Chondrocyte (in vitro differentiated cells): ENCODE measurements around the gene LINC00305. TPM values are rescaled to one million over a fixed set of nuclear protein-coding genes. Genes with fewer than 3 reads are reported as not detected.

Experiments
- DNase-seq: peaks from one replicate; pipeline ENCODE4 v3.0.0; 2021; ENCODE audit warnings: mixed read lengths, low spot score
- H3K27ac Mint-ChIP-seq: one replicate; pipeline ENCODE4 v1.8.0; 2021; ENCODE audit warnings: mild to moderate bottlenecking, moderate library complexity, mixed read lengths; ENCODE audit not compliant: unreplicated experiment
- H3K27me3 Mint-ChIP-seq: 2 replicates; pipeline ENCODE4 v1.8.0; 2021; ENCODE audit warnings: low read depth, mixed read lengths
- H3K36me3 Mint-ChIP-seq: 2 replicates; pipeline ENCODE4 v1.8.0; 2021; ENCODE audit warnings: low read depth, mixed read lengths
- H3K4me1 Mint-ChIP-seq: 2 replicates; pipeline ENCODE4 v1.8.0; 2021; ENCODE audit warnings: low read depth, mild to moderate bottlenecking, mixed read lengths
- H3K4me3 Mint-ChIP-seq: one replicate; pipeline ENCODE4 v1.8.0; 2021; ENCODE audit warnings: mild to moderate bottlenecking, moderate library complexity, mixed read lengths; ENCODE audit not compliant: unreplicated experiment
- H3K9me3 Mint-ChIP-seq: 2 replicates; pipeline ENCODE4 v1.8.0; 2021; ENCODE audit warnings: low read depth, mixed read lengths
- total RNA-seq: library from RNA; stranded (reverse); gene quantifications from 3 replicates; pipeline ENCODE4 v1.2.1, GENCODE V29; 2021
- TF ChIP-seq, protein P1 (sequence below): fragments of 200-600 bp; sonication (generic); IDR thresholded peaks from 2 replicates; pipeline ENCODE4 v1.5.0; 2021; ENCODE audit warnings: antibody characterized with exemption, mild to moderate bottlenecking, moderate library complexity

Gene LINC00305
- total RNA-seq, 1 donor from 2014 or later = not detected

- Mint-ChIP-seq H3K4me1 (no peaks in the 10 kb centered on the region), H3K9me3 (no peaks in the 10 kb centered on the region)
- TF ChIP-seq, protein P1, sequence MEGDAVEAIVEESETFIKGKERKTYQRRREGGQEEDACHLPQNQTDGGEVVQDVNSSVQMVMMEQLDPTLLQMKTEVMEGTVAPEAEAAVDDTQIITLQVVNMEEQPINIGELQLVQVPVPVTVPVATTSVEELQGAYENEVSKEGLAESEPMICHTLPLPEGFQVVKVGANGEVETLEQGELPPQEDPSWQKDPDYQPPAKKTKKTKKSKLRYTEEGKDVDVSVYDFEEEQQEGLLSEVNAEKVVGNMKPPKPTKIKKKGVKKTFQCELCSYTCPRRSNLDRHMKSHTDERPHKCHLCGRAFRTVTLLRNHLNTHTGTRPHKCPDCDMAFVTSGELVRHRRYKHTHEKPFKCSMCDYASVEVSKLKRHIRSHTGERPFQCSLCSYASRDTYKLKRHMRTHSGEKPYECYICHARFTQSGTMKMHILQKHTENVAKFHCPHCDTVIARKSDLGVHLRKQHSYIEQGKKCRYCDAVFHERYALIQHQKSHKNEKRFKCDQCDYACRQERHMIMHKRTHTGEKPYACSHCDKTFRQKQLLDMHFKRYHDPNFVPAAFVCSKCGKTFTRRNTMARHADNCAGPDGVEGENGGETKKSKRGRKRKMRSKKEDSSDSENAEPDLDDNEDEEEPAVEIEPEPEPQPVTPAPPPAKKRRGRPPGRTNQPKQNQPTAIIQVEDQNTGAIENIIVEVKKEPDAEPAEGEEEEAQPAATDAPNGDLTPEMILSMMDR = no peak
These were observed 117.5 kb downstream of the LINC00305 start for GRCh38 chr18:64031411-64031810.

More at GRCh38 chr18:64031411-64031810, 117.5 kb downstream of the LINC00305 start:
- no peaks in the 10 kb centered on the region for H3K36me3 Mint-ChIP-seq
- H3K27me3 Mint-ChIP-seq = peaks cover 30% of the 10 kb centered on the region
- no peak overlapping the region for H3K4me3 Mint-ChIP-seq
- no peak overlapping the region for H3K27ac Mint-ChIP-seq
- DNase-seq = no peak

Other genes with a start within 250 kb of the LINC00305 start
- not detected in 3 replicates for gene SERPINB10, start 241.1 kb downstream of the LINC00305 start, total RNA-seq
- gene HMSD, start 199.8 kb downstream of the LINC00305 start, total RNA-seq = not detected in 3 replicates
- 10.2 to 13.6 TPM (median 12.0 TPM) in 3 replicates for gene SERPINB8, start 179.0 kb downstream of the LINC00305 start, total RNA-seq